ENCODE data around the gene IFNA1.
"Not testable (repeated sequence)": the region's sequence is repeated elsewhere in the genome, so short reads cannot be mapped to it uniquely, and the experiment has no call there.

Gene IFNA1

DNA sequence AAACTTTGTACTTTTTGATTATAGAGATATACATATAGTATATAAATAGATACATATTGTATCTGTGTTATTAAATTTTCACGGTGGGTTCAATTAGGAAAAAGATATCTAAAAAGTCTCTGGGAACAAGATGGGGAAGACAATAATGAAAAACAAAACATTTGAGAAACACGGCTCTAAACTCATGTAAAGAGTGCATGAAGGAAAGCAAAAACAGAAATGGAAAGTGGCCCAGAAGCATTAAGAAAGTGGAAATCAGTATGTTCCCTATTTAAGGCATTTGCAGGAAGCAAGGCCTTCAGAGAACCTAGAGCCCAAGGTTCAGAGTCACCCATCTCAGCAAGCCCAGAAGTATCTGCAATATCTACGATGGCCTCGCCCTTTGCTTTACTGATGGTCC, at the start of gene IFNA1:
Gene IFNA1 (plus strand): TSS at position 301 of the 400 bp plus-strand sequence. CDS start 69 bp downstream, at position 370.
- DNase-seq (ENCODE audit: low read depth in 2 of 2): no peak

DNA sequence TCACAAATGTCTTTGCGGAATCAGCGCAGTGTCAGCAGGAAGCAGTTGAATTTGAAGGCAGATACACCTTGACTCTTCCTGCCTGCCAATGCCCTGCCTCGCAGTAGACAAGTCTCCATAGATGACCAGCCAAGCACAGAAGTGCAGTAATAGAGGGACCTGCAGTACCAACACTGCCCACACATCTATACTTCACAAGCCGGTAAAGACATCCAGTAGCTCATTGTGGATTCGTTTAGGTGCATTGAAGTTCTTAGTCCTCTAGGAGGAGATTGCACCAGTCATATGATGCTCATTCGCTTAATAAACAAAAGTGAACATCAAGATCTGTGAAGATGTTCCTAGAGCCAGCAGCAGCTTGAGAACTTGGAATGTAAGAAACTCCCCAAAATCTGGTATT, 48.0 kb upstream of the IFNA1 start:
- DNase-seq (ENCODE audit: low read depth in 2 of 2): no peak

DNA sequence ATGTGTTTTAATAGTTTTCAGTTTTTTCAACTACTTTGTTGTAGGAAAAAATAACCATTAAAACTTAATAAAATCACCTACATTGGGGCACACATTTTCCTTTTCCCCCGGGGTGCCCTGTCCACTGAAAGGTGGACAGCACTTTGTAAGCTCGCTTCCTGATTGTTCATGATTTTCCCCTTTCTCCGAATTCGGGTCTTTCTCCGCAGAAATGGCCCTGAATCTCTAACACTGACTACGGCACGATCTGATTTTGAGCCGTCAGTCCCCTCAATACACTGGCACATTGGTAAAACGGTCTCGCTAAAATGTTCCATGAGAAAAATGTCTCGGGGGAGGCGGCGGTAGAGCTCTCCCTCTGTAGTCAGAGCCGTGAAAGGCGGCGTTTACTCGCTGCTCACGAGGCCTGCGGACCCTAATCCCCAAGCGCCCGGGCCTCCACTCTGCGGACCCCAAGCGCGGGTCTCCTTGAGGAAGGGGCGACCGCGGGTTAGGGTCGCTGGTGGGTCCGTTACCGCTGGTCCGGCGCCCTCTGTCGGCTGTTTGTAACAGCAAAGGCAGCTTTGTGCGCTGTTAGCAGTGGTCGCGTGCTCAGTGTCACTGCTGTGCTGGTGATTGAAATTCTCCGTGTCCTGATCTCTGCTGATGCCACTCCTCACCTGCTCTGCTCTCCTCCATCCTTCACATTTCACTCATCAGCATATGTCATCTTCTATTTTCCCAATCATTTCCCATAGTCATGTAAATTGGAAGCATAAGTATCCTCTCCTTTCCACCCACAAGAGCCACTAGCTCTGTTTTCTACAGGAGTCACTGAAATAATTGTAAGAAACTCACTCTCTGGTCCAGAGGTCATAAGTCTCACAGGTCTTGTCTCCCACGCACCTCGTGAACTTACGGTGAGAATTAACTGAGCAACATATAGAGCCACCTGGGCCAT, 44.2 kb upstream of the IFNA1 start:
- peak; percentile 43 to 56 for DNase-seq (ENCODE audit: low read depth in 2 of 2)

DNA sequence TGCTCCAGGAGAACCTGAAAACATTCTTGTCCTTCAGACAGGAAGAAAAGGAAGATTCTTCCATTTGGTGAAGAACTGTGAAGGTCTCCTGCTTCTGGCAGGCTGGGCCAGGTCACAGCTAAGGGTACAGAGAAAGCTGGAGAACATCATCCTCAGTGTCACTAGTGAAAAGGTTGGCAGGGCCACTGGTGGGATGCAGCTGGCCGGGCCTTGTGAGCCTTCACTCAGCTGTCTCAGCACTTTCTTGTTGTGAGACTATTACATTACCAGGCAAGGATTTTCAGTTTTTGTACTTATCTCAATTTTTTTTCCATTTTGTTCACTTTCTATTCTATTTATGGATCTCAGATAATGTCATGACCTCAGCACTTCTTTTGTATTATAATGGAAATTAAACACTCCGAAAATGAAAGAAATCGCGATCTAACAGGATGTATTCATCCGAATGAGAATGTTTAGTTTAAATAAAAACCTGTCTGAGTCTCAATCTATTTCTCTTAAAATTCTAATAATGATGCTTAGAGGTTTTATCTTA, 41.2 kb upstream of the IFNA1 start:
- DNase-seq (ENCODE audit: low read depth in 2 of 2): no peak

DNA sequence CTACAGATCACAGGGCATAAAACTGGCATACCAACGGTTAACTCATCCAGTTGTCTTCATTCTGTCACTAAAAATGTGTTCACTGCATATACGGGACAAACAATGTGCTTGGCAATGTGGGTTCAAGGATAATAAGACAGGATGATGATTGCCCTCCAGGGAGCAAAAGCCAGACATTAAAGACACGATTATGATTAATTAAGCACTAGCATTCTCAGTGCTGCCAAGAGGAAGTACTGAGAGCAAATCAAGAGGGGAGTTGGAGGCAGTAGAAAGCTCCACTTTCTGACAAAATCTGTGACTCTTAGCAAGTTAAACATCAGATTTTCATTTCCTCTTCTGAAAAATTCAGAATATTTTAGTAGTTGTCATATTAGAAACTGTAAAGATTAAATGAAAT, 40.3 kb upstream of the IFNA1 start:
- DNase-seq (ENCODE audit: low read depth in 2 of 2): no peak

DNA sequence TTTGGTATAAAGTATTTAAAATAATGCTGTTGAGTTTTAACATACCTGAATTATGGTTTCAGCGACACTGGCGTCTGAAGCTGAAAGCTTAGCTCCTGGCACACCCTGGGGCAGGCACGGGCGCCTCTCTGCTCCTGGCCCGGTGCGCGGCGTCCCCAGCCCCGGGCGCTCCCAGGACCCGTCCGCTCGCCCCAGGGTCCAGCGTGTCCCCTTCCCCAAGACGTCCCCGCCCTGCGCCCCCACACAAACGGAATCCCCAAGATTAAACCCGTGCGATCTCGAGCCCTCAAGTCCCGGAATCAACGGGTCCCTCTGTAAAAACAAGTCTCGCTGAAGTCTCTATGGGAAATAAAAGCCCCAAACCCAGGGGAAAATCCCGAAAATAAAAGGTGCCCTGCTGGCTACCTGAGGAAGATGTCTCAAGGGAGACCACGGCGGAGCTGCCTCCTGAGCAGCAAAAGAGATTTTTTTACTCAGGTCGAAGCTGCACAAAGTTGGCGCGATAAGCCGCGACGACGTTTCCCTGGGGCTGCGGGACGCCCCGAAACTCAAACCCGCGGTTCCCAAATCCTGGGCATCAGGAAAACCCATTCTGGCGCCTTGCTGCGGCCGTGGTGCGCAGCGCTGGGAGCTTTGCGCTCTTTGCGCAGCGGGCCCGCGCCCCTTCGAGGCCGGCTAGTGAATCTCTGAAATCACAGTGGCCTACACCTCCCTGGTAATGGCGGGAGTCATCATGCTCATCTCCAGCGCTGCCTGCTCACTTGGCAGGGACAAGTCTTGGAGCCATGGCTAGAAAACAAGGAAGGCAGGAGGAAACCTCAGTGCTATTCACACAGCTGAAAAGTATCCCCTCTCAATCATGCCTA, 37.6 kb upstream of the IFNA1 start:
- DNase-seq (ENCODE audit: low read depth in 2 of 2): no peak

DNA sequence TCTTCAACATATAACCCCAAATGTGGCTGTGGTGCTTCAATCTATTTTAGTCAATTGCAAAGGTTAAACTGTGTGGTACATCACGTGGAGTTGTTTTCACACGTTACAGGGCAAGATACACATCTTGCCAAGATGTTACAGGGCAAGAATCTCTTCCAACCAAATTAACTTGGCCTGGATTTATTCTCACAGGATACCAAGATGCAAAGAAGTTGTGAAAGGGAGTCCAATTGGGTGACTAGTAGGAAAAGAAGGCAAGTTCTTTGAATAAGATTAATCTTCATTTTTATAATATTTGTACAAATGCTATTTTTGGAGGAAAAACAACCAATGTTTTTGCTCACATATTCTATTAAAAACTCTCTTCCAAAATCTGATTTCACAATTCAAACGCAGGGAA, 36.1 kb upstream of the IFNA1 start:
- no peak for DNase-seq (ENCODE audit: low read depth in 2 of 2)

DNA sequence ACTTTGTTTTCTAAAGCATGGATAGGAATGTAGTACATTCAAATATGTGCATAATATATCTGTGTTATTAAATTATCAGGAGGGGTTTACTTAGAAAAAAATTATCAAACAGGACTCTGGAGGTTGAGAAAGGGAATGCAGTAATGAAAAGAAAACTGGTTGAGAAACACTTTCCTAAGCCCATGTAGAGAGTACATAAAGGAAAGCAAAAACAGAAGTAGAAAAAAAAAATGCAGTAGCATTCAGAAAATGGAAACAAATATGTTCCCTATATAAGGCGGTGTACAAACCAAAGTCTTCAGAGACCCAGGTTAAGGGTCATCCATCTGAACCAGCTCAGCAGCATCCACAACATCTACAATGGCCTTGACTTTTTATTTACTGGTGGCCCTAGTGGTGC, 31.4 kb upstream of the IFNA1 start, which contains the start of gene IFNA8:
Gene IFNA8 (plus strand): TSS at position 301 of the 400 bp plus-strand sequence. CDS start 60 bp downstream, at position 361.
- no peak for DNase-seq (ENCODE audit: low read depth in 2 of 2)

DNA sequence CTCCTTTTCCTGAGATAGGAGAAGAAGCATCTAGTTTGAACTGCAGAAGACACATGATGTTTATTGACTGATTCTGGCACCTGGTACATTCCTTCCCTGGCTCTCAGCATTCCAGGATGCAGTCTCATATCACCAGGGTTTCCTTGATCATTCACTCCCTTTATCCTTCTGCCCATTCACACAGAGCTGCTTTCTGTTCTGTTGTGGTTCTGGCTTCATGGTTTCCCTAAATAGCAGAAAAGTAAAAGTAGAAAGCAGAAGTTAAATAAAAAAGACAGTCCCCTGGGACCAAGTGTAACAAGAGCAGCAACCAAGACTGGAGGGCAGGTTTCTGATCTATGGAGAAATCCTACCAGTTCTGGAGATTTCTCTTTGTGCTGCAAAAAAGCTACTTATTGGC, 28.1 kb upstream of the IFNA1 start:
- no peak for DNase-seq (ENCODE audit: low read depth in 2 of 2)

DNA sequence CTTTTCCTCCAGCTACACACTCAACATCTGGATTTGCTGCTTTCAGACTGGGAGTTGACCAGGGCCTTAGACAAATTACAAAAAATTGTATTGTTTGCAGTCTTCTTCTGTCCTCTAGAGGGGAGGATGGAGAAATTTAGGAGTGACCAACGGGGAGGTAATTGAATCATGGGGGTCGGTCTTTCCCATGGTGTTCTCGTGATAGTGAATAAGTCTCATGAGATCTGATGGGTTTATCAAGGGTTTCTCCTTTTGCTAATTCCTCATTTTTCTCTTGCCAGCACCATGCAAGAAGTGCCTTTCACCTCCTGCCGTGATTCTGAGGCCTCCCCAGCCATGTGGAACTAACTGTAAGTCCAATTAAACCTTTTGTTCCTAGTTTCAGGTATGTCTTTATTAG, 27.1 kb upstream of the IFNA1 start:
- no peak for DNase-seq (ENCODE audit: low read depth in 2 of 2)

DNA sequence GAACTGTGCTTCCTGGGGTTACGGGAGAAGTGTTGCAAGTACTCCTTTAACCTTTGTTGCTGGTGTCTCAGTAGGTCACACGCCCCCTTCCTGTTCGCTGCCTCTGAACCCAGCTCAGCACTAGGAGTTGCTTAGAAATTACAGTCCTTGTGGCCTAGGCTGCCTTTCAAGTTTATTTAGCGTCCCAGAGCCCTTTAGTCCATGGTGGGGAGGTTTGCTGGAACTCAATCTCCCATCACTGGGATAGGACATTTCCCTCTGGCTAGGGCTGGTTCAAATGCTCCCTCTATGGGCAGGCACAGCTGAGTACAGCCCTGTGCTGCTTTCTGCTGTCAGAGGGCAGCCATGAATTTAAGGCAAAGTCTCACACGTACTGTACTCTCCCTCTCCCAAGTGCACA, 26.6 kb upstream of the IFNA1 start:
- DNase-seq (ENCODE audit: low read depth in 2 of 2): no peak

DNA sequence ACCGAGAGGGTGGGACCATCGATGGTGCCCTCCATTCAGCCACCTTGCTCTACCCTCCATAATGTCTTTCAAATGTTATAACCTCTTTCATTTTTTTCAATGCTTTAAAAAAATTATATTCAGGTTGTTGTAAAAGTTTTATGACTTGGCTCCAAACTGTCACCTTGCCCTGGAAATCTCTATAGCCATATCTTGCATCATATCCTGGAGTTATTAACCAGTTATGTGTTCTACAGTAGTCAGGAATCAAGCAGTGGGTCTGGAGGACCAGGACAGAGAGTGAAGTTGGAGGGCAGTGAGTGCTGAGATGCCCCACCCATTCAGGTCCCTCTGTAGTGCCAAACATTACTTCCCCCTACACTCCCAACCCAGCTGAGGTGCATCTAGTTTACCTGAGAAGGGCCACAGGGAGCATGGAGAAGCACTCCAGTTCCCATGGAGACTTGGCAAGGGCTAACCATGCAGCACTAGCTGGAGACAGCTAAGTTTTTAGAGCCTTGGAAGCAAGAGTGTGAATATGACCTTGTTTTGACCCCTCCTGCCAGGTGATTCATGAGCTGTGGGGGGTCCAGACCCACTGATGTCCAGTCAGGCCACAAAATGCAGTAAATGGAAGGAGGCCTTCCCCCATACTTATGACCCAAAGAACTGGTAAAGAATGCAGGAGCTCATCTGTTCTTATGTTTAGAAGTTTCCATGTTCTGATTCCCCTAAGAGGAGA, 25.9 kb upstream of the IFNA1 start:
- DNase-seq (ENCODE audit: low read depth in 2 of 2): no peak

DNA sequence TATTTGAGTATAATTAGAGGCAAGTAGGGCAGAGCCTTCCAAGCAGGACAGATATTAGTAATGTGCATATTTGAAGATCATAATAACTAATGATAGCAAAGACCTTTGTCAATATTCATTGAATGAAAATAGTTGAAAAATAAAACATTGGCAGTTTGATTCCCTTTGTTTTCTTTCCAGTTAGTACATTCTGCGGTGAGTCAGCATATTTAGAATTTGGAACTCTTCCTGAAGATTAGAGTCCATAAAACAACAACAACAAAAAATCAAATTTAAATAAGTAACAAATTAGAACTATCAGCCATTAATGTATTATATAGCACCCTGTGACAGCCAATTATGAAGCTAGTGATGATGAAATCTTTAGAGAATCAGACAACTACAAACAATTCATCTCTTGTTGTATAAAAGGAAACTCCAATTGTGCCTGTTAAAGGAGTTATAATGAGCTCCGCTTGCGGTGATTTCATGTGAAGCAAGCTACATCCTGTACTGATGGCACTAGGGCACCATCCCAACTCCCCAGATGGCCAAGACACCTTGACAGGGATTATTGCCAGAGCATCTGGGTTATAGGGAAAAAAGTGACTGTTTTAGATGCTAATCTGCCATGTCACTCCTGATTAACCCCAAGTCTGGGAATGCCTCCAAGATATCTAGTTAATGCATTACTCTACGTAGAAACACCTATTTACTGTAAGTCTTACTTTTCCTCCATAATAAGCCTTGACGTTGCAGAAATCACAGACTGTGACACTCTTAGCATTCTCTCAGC, 24.6 kb upstream of the IFNA1 start:
- no peak for DNase-seq (ENCODE audit: low read depth in 2 of 2)

DNA sequence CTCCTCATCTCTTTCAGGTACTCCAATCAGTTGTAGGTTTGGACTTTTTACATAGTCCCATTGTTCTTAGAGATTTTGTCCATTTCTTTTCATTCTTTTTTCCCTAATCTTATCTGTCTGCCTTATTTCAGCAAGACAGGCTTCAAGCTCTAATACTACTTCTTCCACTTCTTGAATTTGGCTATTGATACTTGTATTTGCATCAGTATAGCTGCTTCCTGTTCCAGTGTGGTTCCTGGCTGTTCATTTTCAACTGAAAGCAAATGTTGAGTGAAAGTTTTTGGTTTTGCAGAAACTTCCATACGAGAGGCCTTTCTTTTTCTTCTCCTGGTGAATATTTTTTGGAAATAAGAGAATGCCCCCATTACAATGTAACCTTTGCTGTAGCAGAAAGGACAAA, 12.0 kb upstream of the IFNA1 start:
- DNase-seq (ENCODE audit: low read depth in 2 of 2): no peak

DNA sequence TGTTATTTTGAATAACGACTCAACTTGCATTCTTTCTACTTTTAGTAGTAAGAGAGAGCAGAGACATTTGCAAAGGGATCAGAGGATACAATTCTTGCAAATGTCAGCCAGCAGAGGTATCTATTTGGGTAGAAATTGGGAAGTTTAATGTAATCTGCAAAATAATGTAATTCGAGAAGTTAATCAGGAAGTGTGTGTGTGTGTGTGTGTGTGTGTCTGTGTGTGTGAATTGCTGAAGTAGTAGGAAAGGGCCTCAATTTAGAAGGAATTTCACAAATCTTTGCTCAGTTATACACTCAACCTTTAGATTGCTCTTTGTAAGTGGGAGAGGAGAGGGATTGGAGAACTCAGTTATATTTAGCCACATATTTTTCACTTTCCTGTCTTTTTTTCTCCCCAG, 11.0 kb upstream of the IFNA1 start:
- DNase-seq (ENCODE audit: low read depth in 2 of 2): no peak

DNA sequence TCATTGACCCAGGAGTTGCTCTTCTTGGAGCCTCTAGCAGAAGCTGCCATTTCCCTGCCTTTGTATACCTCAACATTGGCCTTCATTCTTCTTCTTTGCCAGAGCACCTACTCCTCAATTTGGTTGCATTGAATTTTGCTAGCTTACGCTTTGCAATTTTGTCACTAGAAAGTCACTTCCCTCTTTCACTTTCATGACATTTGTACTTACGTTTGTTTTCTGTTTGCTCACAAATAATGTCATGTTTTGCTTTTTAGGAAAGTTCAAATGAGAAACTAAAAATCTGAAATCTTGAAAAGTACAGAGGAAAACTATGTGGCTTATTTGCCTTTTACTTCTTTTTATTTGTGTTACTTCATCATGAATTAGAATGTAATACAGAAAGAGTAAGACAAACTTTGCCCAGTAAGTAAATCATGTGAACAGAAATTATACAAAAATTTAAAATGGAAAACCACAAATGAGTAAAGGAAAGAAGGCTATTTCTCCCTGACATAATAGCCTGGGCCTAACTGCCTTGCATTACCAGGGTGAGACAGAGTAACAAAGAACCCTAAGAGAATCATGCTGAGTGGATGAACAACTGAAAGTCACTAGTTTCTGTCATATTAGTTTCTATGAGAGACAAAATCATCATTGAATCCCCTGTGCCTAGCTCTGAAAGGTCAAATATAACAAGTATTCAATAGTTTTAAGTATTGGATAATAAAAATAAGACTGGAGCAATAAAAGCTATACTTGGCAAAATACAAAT, 7.4 kb upstream of the IFNA1 start:
- no peak for DNase-seq (ENCODE audit: low read depth in 2 of 2)

DNA sequence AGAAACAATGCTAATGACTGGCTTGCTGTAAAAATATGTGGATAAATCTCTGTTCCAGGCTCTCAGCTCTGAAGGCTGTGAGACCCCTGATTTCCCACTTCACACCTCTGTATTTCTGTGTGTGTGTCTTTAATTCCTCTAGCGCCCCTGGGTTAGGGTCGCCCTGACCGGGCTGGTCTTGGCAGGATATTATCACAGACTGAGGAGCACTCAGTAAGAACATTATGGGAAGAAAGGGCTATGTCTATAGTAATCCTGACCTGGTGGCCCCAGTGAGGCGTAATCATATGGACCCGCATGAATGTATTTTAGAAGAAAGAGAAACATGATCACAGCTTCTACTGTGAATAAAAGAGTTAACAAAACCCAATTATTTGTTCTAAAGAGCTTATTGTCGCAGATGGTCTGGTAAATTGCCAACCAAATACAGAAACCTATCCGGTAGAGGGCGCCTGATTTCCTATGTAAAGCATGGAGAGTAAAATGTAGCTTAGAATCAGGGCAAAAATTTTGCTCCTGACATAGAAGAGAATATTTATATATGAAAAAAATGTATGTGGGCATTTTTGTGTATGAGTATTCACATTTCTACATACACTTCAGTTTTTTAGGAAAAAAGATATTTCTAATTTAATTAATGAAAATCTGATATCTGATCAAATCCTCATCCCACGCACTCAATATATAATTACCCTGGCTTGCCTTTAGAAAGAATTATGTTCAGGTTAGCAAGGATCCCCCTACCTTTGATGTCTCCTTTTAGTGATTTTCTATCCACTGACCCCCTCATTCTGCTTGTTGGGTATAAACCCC, 5.8 kb upstream of the IFNA1 start:
- DNase-seq (ENCODE audit: low read depth in 2 of 2): peak; percentile 16 to 30

DNA sequence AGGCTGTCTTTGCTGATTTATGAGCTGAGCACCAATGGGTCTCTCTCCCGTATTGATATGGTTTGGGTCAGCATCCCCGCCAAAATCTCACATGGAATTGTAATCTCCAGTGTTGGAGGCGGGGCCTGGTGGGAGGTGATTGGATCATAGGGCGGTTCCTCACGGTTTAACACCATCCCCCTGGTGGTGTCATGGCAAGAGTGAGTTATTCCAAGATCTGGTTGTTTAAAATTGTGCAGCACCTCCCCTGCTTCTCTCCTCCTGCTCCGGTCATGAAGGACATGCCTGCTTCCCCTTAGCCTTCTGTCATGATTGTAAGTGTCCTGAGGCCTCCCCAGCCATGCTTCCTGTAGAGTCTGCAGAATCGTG, 5.2 kb upstream of the IFNA1 start:
- DNase-seq (ENCODE audit: low read depth in 2 of 2): not testable (repeated sequence)
